Esophagus muscularis mucosa (tissue), 4 donors: ENCODE results near the gene CDHR5. TPM values are rescaled to one million over a fixed set of nuclear protein-coding genes. Genes with fewer than 3 reads are reported as not detected.
A peak's percentile ranks its signal among the peaks of the same experiment; 100 is the strongest.

Experiments
- DNase-seq: peaks from one replicate; pipeline ENCODE4 v3.0.0-alpha.2; 2017; ENCODE audit errors: extremely low spot score
- H3K27ac ChIP-seq, 4 donors: fragments of 200-600 bp; sonication (generic); replicated peaks in 1 of 4; 1 replicate in 3 of 4; 2 replicates in 1 of 4; pipeline ENCODE4 v1.5.1; 2016 to 2019; ENCODE audit warnings: mild to moderate bottlenecking in 1 of 4
- H3K27me3 ChIP-seq, 4 donors: fragments of 200-600 bp; sonication (generic); one replicate each; pipeline versions ENCODE4 v1.5.1 to v1.6.0; 2016 to 2019
- H3K36me3 ChIP-seq, 4 donors: fragments of 200-600 bp; sonication (generic); one replicate each; pipeline ENCODE4 v1.5.1; 2016 to 2019
- H3K4me1 ChIP-seq, 4 donors: fragments of 200-600 bp; sonication (generic); one replicate each; pipeline ENCODE4 v1.5.1; 2016 to 2019
- H3K4me3 ChIP-seq, 4 donors: fragments of 200-600 bp; sonication (generic); 1 replicate in 2 of 4; 2 replicates in 2 of 4; pipeline ENCODE4 v1.5.1; 2016 to 2019; ENCODE audit warnings: mild to moderate bottlenecking in 4 of 4, moderate library complexity in 1 of 4
- H3K9me3 ChIP-seq, 4 donors: fragments of 200-600 bp; sonication (generic); 1 replicate in 3 of 4; 2 replicates in 1 of 4; pipeline ENCODE4 v1.5.1; 2016 to 2019
- EP300 ChIP-seq: sonication (generic); formaldehyde crosslinking; IDR thresholded peaks from one replicate; pipeline ENCODE4 v1.6.1; 2017; ENCODE audit warnings: antibody characterized with exemption
- POLR2A ChIP-seq: fragments of 450-650 bp; IDR thresholded peaks from one replicate; pipeline ENCODE4 v1.6.1; 2017; ENCODE audit warnings: antibody characterized with exemption, moderate library complexity, mild to moderate bottlenecking, low read depth
- POLR2AphosphoS5 ChIP-seq, 2 donors: sonication (generic); formaldehyde crosslinking; IDR thresholded peaks; one replicate each; pipeline ENCODE4 v1.6.1; 2017; ENCODE audit warnings: antibody characterized with exemption in 2 of 2
- WGBS: methylation state at CpG from one replicate; pipeline ENCODE4 v1.1.5; 2018; 5-methylcytosine and 5-hydroxymethylcytosine counted together
- intact Hi-C: fragments of 100-400 bp; cut with DNase I; formaldehyde crosslinking; loops from one replicate; pipeline ENCODE4 v1.15.1; 2023
- total RNA-seq, 4 donors: library from RNA; depleted of rRNA; stranded (reverse); fragments of >200 nt; gene quantifications; one replicate each; pipeline versions ENCODE4 v1.1.0 to v1.2.1, GENCODE V29; 2016
- TF ChIP-seq, protein P1 (sequence below), 3 experiments: fragments of 200-600 bp in 2 of 3; fragments of 450-650 bp in 1 of 3; sonication (generic) in 2 of 3; IDR thresholded peaks; one replicate each; pipeline ENCODE4 v1.5.1; 2017 to 2019; ENCODE audit warnings: antibody characterized with exemption in 3 of 3, mild to moderate bottlenecking in 2 of 3, moderate library complexity in 1 of 3

Gene CDHR5
- total RNA-seq, 4 donors from 2014 or later = 1.3 TPM; not detected in 3

DNA sequence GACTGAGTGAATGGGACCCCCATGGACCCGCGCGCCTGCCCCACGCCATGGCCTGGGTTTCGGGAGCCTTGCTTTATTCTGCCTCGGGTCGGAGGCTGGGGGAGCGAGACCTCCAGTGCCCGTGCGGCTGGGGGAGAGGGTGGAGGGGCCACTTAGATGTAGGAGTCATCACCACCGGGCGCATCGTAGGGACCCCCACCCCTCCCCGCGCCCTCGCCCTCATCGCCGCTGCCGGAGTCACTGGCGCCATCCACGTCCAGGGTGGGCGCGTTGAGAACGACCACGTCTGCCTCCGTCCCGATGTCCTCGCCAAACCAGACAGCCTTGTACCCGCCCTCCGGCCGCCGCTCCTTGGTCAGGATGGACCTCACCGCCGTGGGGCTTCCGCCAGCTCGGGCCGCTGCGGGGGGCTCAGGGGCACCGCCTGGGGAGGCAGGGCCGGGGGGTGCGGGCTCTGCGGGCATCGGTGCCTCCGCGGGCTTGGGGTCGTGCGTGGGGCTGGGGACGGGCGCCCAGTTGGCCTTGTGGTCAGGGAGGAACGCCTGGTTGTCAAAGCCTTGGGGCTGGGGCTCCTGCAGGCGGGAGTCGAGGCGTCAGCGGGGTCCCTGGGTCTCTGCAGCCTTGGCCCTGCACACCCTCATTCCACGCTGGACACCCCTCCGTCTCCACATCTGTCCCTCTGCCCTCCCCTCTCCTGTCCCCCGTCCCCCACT is 7.4 kb downstream of the CDHR5 start:
- Histone ChIP-seq H3K9me3 (no peaks in the 10 kb centered on the region), H3K27ac (no peak overlapping the region), H3K27me3 (no peaks in the 10 kb centered on the region), H3K4me3 (no peak overlapping the region), H3K36me3 (peaks cover 11 to 57% (median 38%) of the 10 kb centered on the region in 4 donors), H3K4me1 (peaks cover 23 to 54% (median 41%) of the 10 kb centered on the region in 4 donors)
- WGBS = 92% methylated on average over 29 of the region's 57 CpGs
- intact Hi-C loops = no loop called here
- no peak for DNase-seq
- TF ChIP-seq POLR2A = no peak
- no peak for TF ChIP-seq EP300
- no peak for TF ChIP-seq POLR2AphosphoS5 (IDR thresholded peaks at IDR 0.05)
- TF ChIP-seq, protein P1, sequence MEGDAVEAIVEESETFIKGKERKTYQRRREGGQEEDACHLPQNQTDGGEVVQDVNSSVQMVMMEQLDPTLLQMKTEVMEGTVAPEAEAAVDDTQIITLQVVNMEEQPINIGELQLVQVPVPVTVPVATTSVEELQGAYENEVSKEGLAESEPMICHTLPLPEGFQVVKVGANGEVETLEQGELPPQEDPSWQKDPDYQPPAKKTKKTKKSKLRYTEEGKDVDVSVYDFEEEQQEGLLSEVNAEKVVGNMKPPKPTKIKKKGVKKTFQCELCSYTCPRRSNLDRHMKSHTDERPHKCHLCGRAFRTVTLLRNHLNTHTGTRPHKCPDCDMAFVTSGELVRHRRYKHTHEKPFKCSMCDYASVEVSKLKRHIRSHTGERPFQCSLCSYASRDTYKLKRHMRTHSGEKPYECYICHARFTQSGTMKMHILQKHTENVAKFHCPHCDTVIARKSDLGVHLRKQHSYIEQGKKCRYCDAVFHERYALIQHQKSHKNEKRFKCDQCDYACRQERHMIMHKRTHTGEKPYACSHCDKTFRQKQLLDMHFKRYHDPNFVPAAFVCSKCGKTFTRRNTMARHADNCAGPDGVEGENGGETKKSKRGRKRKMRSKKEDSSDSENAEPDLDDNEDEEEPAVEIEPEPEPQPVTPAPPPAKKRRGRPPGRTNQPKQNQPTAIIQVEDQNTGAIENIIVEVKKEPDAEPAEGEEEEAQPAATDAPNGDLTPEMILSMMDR (IDR thresholded peaks at IDR 0.05) = no peak

DNA sequence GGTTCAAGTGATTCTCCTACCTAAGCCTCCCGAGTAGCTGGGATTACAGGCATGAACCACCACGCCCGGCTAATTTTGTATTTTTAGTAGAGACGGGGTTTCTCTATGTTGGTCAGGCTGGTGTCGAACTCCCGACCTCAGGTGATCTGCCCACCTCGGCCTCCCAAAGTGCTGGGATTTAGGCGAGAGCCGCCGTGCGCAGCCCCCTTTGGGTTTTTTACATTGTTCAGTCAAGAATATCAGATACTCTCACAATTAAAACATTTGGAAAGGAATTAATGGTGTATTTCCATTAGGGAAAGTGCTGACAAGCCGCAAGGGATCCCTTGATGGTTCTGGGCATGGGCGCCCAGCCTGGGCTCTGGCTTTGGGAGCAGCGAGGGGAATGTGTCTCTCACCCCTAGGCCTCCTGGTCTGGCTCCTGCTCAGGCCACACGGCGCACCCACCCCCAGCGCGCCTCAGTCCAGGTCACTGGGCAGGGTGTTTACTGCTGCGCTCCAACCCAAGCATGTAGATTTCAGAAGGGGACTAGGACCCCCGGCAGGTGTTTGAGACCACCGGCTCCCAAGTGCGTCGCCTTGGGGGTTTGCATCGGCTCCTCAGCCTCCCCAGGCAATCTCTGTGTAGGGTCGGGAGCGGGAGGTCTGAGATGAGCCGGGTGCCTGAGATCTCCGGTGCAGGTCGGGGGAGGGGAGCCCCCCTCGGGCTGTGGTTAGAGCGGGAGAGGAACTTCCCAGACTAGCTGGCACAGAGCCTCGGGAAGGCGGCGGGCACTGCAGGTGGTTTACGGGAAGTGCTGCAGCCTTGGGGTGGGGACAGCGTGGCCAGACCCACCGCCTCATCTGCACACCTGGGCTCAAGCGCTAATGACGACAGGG is 8.2 kb downstream of the CDHR5 start:
- 74% methylated on average over 33 of the region's 39 CpGs for WGBS
- peaks cover 17 to 57% (median 42%) of the 10 kb centered on the region in 4 donors for H3K36me3 ChIP-seq
- intact Hi-C loops = no loop called here

DNA sequence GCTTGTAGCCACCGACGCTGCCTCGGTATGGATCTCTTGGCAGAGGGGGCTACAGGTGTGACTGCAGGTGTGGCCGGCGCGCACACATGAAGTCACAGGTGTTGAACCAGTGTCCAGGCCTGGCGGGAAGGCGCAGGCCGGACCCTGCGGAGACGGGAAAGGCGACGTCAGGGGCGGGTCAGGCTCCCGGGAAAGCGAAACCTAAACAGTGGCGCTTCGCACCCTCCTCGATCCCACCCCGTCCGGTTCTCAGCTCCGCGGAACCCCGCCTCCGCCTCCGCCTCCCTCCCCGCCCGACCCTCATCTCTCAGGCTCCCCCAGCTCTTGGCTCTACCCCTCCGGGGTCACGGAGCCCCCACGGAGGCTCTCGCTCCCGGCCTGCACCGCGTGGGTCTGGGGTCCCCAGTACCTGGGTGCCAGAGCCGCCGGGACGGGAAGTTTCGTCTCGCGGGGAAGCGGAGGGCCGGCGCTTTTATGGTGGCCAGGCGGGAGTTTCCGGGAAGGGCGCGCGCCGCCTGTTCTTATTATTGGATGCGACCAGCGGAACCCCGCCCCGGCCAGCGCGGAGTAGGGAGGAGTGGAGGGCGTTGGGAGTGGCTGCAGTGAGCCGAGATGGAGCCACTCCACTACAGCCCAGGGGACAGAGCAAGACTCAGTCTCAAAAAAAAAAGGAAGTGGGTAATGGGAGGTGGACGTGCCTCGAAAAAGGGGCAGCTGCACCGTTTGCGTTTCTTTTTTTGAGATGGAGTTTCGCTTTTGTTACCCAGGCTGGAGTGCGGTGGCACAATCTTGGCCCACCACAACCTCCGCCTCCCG is 9.0 kb downstream of the CDHR5 start, which contains the start of gene IRF7:
TSS of gene IRF7 (minus strand) at position 447 of the 816 bp plus-strand sequence. CDS start 586 bp downstream, outside the sequence.
- peak; percentile 99 for DNase-seq
- intact Hi-C loops = no loop called here
- WGBS = 9% methylated on average over 32 of the region's 66 CpGs
- peak within 1 kb of the TSS; percentile 87 to 96 (median 90) for H3K27ac ChIP-seq
- TF ChIP-seq EP300 (peak; percentile 54), POLR2A (peak; percentile 53), POLR2AphosphoS5 (IDR thresholded peaks at IDR 0.05) (peak; percentile 77 to 87)
- TF ChIP-seq, protein P1 (IDR thresholded peaks at IDR 0.05) = no peak
- peaks cover 25 to 62% (median 49%) of the 10 kb centered on the region in 4 donors for H3K36me3 ChIP-seq
- peak within 1 kb of the TSS; percentile 69 to 77 (median 70) for H3K4me3 ChIP-seq
- no peaks in the 10 kb centered on the region for H3K27me3 ChIP-seq
- H3K4me1 ChIP-seq = peaks cover 23 to 52% (median 41%) of the 10 kb centered on the region in 4 donors
- H3K9me3 ChIP-seq = no peaks in the 10 kb centered on the region

More for the DNA sequence above, 8.2 kb downstream of the CDHR5 start:
- DNase-seq = no peak
- Histone ChIP-seq H3K27ac (peak overlapping the region; percentile 87 to 96 (median 90)), H3K4me1 (peaks cover 23 to 57% (median 43%) of the 10 kb centered on the region in 4 donors), H3K27me3 (no peaks in the 10 kb centered on the region), H3K9me3 (no peaks in the 10 kb centered on the region), H3K4me3 (peak overlapping the region; percentile 69 to 77 (median 70))
- TF ChIP-seq EP300 (no peak), POLR2A (no peak), POLR2AphosphoS5 (IDR thresholded peaks at IDR 0.05) (no peak)
- TF ChIP-seq, protein P1 (IDR thresholded peaks at IDR 0.05) = no peak
